Activated CD4-positive, CD25-positive, alpha-beta regulatory T cell (primary cell): Measurements from ENCODE around the gene SLC19A1.

Source experiments
- DNase-seq, 4 experiments: peaks; one replicate each; lab custom pipeline; 2025; lab: John Stamatoyannopoulos, UW

The SLC19A1 gene

GRCh38 chr21:45517249-45518065, 24.8 kb downstream of the SLC19A1 start:
- DNase-seq = no peak

- no peak for DNase-seq
Measured at GRCh38 chr21:45516671-45517151, 25.5 kb downstream of the SLC19A1 start.

GRCh38 chr21:45516071-45516670, 26.1 kb downstream of the SLC19A1 start:
- DNase-seq = no peak

- no peak for DNase-seq
Measured at GRCh38 chr21:45515241-45516061, 26.8 kb downstream of the SLC19A1 start.

- no peak for DNase-seq
Measured at GRCh38 chr21:45514311-45515021, 27.8 kb downstream of the SLC19A1 start.

GRCh38 chr21:45513741-45514310, 28.4 kb downstream of the SLC19A1 start:
- DNase-seq = no peak

GRCh38 chr21:45513003-45513717, 29.1 kb downstream of the SLC19A1 start:
- DNase-seq = no peak

- DNase-seq = no peak
Measured at GRCh38 chr21:45512626-45513002, 29.6 kb downstream of the SLC19A1 start.

GRCh38 chr21:45511661-45512431, 30.4 kb downstream of the SLC19A1 start:
- DNase-seq = no peak

- DNase-seq = no peak
Measured at GRCh38 chr21:45511007-45511406, 31.2 kb downstream of the SLC19A1 start.

- DNase-seq = no peak
Measured at GRCh38 chr21:45510466-45510955, 31.7 kb downstream of the SLC19A1 start.

- DNase-seq = no peak
Measured at GRCh38 chr21:45509566-45510465, 32.4 kb downstream of the SLC19A1 start.

- DNase-seq = no peak
Measured at GRCh38 chr21:45508607-45509565, 33.4 kb downstream of the SLC19A1 start.

- no peak for DNase-seq
Measured at GRCh38 chr21:45507888-45508508, 34.2 kb downstream of the SLC19A1 start.

GRCh38 chr21:45507523-45507875, 34.7 kb downstream of the SLC19A1 start:
- DNase-seq = no peak

GRCh38 chr21:45506836-45507522, 35.3 kb downstream of the SLC19A1 start:
- no peak for DNase-seq
